WI38 (cell line): ENCODE measurements around the gene PDE3A.

ENCODE experiments used
- H3K4me3 ChIP-seq: 2 replicates; pipeline ENCODE4 v1.5.1; 2011; ENCODE audit warnings: low read depth, mild to moderate bottlenecking, control low read depth, low read length
- CTCF ChIP-seq: IDR thresholded peaks from 2 replicates; pipeline ENCODE4 v1.5.1; 2012; ENCODE audit warnings: low read depth, mild to moderate bottlenecking, control low read depth, low read length

PDE3A gene

GRCh38 chr12:20453756-20454310 lies 85.5 kb downstream of the PDE3A start:
- H3K4me3 ChIP-seq = no peak overlapping the region
- TF ChIP-seq CTCF = no peak

DNA sequence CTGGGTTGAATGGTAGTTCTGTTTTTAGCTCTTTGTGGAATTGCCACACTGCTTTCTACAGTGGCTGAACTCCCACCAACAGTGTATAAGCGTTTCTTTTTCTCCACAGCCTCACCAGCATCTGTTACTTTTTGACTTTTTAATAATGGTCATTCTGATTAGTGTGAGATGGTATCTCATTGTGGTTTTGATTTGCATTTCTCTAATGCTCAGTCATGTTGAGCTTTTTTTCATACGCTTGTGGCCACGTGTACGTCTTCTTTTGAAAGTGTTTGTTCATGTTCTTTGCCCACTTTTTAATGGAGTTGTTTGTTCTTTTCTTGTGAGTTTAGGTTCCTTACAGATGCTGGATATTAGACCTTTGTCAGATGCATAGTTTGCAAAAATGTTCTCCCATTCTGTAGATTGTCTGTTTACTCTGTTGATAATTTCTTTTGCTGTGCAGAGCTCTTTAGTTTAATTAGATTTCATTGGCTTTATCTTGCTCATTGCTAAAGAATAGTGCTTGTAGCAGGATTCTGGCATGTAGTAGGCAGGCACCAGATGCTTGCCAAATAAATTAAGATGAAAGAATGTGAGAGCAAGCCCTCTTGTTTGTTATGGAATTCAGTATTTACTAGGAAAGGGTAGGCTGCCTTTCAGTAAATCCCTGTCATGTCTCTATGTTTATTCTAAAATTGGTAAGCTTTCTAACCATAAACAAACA lies 86.8 kb downstream of the PDE3A start:
- no peak for TF ChIP-seq CTCF
- H3K4me3 ChIP-seq = no peak overlapping the region

GRCh38 chr12:20457582-20457981 lies 89.2 kb downstream of the PDE3A start:
- no peak overlapping the region for H3K4me3 ChIP-seq
- TF ChIP-seq CTCF = no peak

DNA sequence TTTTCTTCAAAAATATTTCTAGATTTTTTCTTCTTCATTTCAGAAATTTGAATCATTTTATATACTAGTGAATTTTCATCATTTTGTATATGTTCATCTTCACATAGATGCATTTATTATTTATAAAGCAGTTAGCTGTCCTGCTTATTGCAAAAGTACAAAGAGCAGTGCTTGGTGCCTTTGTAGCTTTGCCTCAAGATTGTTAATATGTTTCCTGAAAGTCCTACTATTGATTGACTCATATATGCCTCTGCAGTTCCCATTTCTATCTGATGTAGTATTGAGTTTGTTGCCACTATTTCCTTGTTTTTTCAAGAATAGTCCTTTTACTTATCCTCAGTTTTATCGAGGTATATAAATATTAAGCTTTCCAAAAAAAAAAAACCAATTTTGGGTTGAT lies 89.7 kb downstream of the PDE3A start:
- no peak for TF ChIP-seq CTCF
- no peak overlapping the region for H3K4me3 ChIP-seq

DNA sequence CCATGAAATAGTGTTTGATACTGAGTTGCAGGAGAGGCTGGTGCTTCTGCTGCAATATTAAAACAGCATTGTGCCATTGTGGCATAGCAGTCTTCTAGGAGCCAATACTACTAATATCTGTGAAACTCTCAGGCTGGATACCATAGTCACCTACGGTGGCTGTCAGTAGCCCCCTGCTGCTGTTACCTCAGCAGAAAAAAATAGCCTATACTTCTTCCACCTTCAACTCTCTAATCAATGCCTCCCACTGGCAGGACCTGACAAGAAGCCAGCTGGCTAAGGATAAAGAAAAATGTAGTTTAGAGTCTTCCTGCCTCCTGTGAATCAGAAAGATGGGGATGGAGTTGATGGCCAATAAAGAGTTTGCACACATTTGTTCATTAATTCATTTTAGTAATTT lies 91.6 kb downstream of the PDE3A start:
- TF ChIP-seq CTCF = no peak
- H3K4me3 ChIP-seq = no peak overlapping the region

DNA sequence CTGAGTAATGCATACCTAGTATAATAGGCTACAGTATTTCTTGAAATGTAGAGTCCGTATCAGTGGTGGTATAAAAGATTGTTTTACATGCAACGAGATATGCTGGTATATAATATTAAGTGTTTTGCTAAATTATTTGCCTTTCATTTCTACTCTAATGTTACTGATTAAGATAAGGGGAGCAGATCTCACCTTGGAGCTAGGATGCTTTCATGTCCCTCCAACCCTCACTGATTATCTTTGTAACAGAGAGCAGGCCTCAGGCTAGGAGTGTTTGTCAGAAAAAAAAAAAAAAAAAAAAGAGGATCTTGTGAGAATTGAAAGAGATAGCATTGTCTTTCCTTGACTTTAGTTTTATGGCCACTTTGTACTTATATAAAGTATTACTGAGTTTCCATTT lies 92.6 kb downstream of the PDE3A start:
- H3K4me3 ChIP-seq = no peak overlapping the region
- no peak for TF ChIP-seq CTCF

- peak; percentile 3; the same call in 1 of the 2 replicates for TF ChIP-seq CTCF
Observed at GRCh38 chr12:20463913-20464524, 95.7 kb downstream of the PDE3A start.

More at GRCh38 chr12:20463913-20464524, 95.7 kb downstream of the PDE3A start:
- no peak overlapping the region for H3K4me3 ChIP-seq
